ENCODE measurements around the gene DMRTB1.

GRCh38 chr1:53462193-53462592 lies 3.0 kb downstream of the DMRTB1 start:
- TF ChIP-seq CTCF (IDR thresholded peaks at IDR 0.05) (no peak), SIN3A (IDR thresholded peaks at IDR 0.05; ENCODE audit: borderline replicate concordance, insufficient read depth, low read depth, low read length) (no peak), POLR2AphosphoS5 (IDR thresholded peaks at IDR 0.05; ENCODE audit: low read depth, low read length) (no peak)
